PC-3 (cell line): ENCODE results near the gene CBARP. TPM values are rescaled to one million over a fixed set of nuclear protein-coding genes. Genes with fewer than 3 reads are reported as not detected.

Experiments used
- ATAC-seq: fragments of 200-7000 bp; cut with Tn5 transposase; 2 replicates; pipeline ENCODE4 v1.9.1; 2020; ENCODE audit warnings: mild to moderate bottlenecking, moderate library complexity
- BruUV-seq: library from RNA; stranded (reverse); fragments of 400-500 nt; replicated peaks from 2 replicates; lab custom pipeline; 2021; lab: Mats Ljungman, UMichigan
- CTCF ChIA-PET: fragments of 300-600 bp; sonication (Branson Sonifier 250); formaldehyde crosslinking; loops from one replicate; lab custom pipeline; 2022; ENCODE audit warnings: antibody characterized with exemption; lab: Charles Lee
- POLR2A ChIA-PET: fragments of 300-600 bp; sonication (Branson Sonifier 250); formaldehyde crosslinking; loops from one replicate; lab custom pipeline; 2022; ENCODE audit warnings: antibody characterized with exemption; ENCODE audit not compliant: unreplicated experiment; lab: Charles Lee
- DNase-seq: peaks from one replicate; pipeline ENCODE4 v3.0.0-alpha.2; 2015
- H2AFZ ChIP-seq: fragments of 300-600 bp; sonication (generic); 2 replicates; pipeline ENCODE4 v1.6.0; 2016; ENCODE audit warnings: antibody characterized with exemption, low read length
- H3F3A ChIP-seq: fragments of 300-600 bp; sonication (generic); one replicate; pipeline ENCODE4 v1.6.0; 2017; ENCODE audit warnings: antibody characterized with exemption, low read length, control low read depth, mild to moderate bottlenecking; ENCODE audit not compliant: unreplicated experiment
- H3K27ac ChIP-seq: fragments of 300-600 bp; sonication (generic); 2 replicates; pipeline ENCODE4 v1.5.1; 2016; ENCODE audit warnings: mild to moderate bottlenecking, low read length
- H3K27me3 ChIP-seq: fragments of 300-600 bp; sonication (generic); 2 replicates; pipeline ENCODE4 v1.6.1; 2016; ENCODE audit warnings: low read length, mixed read lengths
- H3K36me3 ChIP-seq: fragments of 300-600 bp; sonication (generic); 2 replicates; pipeline ENCODE4 v1.6.1; 2016; ENCODE audit warnings: low read depth, mixed run types, low read length, mixed read lengths
- H3K4me1 ChIP-seq: fragments of 300-600 bp; sonication (generic); 2 replicates; pipeline ENCODE4 v1.5.1; 2016; ENCODE audit warnings: low read length; ENCODE audit not compliant: insufficient read depth
- H3K4me2 ChIP-seq: fragments of 300-600 bp; sonication (generic); 2 replicates; pipeline ENCODE4 v1.6.0; 2016; ENCODE audit warnings: low read length
- H3K4me3 ChIP-seq: fragments of 300-600 bp; sonication (generic); 2 replicates; pipeline ENCODE4 v1.5.1; 2016; ENCODE audit warnings: mild to moderate bottlenecking, low read length, mixed read lengths
- H3K79me2 ChIP-seq: fragments of 300-600 bp; sonication (generic); 2 replicates; pipeline ENCODE4 v1.6.1; 2017; ENCODE audit warnings: low read length, mixed read lengths
- H3K9ac ChIP-seq: fragments of 300-600 bp; sonication (generic); 2 replicates; pipeline ENCODE4 v1.6.0; 2016; ENCODE audit warnings: mild to moderate bottlenecking, low read length
- H3K9me2 ChIP-seq: fragments of 300-600 bp; sonication (generic); replicated peaks from 2 replicates; pipeline ENCODE4 v1.6.1; 2016; ENCODE audit warnings: mixed run types, low read length, mixed read lengths
- H3K9me3 ChIP-seq: fragments of 300-600 bp; sonication (generic); 2 replicates; pipeline ENCODE4 v1.6.1; 2016; ENCODE audit warnings: low read length, mixed read lengths
- H4K20me1 ChIP-seq: fragments of 300-600 bp; sonication (generic); 2 replicates; pipeline ENCODE4 v1.6.1; 2016; ENCODE audit warnings: low read length, mixed read lengths
- CTCF ChIP-seq: fragments of 300-600 bp; sonication (generic); conservative IDR thresholded peaks from 2 replicates; pipeline ENCODE4 v1.5.1; 2017; ENCODE audit warnings: antibody characterized with exemption, low read depth, mild to moderate bottlenecking, low read length
- EZH2 ChIP-seq: fragments of 300-600 bp; sonication (generic); IDR thresholded peaks from one replicate; pipeline ENCODE4 v1.6.1; 2017; ENCODE audit warnings: antibody characterized with exemption, mild to moderate bottlenecking, low read length; ENCODE audit not compliant: unreplicated experiment
- EZH2phosphoT487 ChIP-seq: fragments of 300-600 bp; sonication (generic); IDR thresholded peaks from 2 replicates; pipeline ENCODE4 v1.6.1; 2018; ENCODE audit warnings: mild to moderate bottlenecking, antibody characterized with exemption, low read length, borderline replicate concordance
- intact Hi-C: fragments of 100-400 bp; cut with micrococcal nuclease; formaldehyde crosslinking; loops from 2 replicates; pipeline ENCODE4 v1.9.0; 2023
- total RNA-seq: library from RNA; depleted of rRNA; stranded (reverse); fragments of >200 nt; gene quantifications from 2 replicates; pipeline ENCODE4 v1.2.3, GENCODE V29; 2014

CBARP gene
- total RNA-seq, 1 experiment from 2014 or later = 3.3 TPM

- POLR2A ChIA-PET = interaction anchor here (1.9 kb wide), 1 partner anchor 17 kb away, joined by 29 read pairs; the partner anchor contains the start of gene CIRBP
- peak; percentile 12 for ATAC-seq
- BruUV-seq = no TSS peak
These were observed 14.5 kb upstream of the CBARP start for GRCh38 chr19:1252221-1252820.

GRCh38 chr19:1251330-1252220, 13.8 kb upstream of the CBARP start:
- DNase-seq (peak; percentile 51), ATAC-seq (no peak)
- ChIA-PET CTCF (no interaction called here), POLR2A (no interaction called here)
- H3K4me1 ChIP-seq = peaks cover 23% of the 10 kb centered on the region
- peak overlapping the region; percentile 94 for H3K27ac ChIP-seq
- H4K20me1 ChIP-seq = peaks cover 8% of the 10 kb centered on the region
- H3K27me3 ChIP-seq = no peaks in the 10 kb centered on the region
- H3K4me2 ChIP-seq = peak overlapping the region; percentile 97
- H3K9me3 ChIP-seq = no peaks in the 10 kb centered on the region
- H2AFZ ChIP-seq = no peak overlapping the region
- no peaks in the 10 kb centered on the region for H3F3A ChIP-seq
- peak overlapping the region; percentile 86 for H3K4me3 ChIP-seq
- peak overlapping the region; percentile 86 for H3K9ac ChIP-seq
- no peaks in the 10 kb centered on the region for H3K9me2 ChIP-seq
- intact Hi-C loops = loop anchor here (1.0 kb wide), 1 partner anchor 18 kb away; the partner anchor contains the start of gene CIRBP
- peaks cover 39% of the 10 kb centered on the region for H3K36me3 ChIP-seq
- H3K79me2 ChIP-seq = peaks cover 56% of the 10 kb centered on the region
- TF ChIP-seq CTCF = no peak
- no peak for TF ChIP-seq EZH2
- TF ChIP-seq EZH2phosphoT487 = no peak
- TSS peak; percentile 79 for BruUV-seq

More at GRCh38 chr19:1252221-1252820, 14.5 kb upstream of the CBARP start:
- TF ChIP-seq CTCF = no peak
- peaks cover 45% of the 10 kb centered on the region for H3K36me3 ChIP-seq
- H3K4me1 ChIP-seq = peaks cover 22% of the 10 kb centered on the region
- peak overlapping the region; percentile 94 for H3K27ac ChIP-seq
- H3F3A ChIP-seq = no peaks in the 10 kb centered on the region
- H3K4me3 ChIP-seq = peak overlapping the region; percentile 86
- H3K4me2 ChIP-seq = peak overlapping the region; percentile 97
- no peak overlapping the region for H2AFZ ChIP-seq
- DNase-seq = peak; percentile 81
- no peaks in the 10 kb centered on the region for H3K27me3 ChIP-seq
- CTCF ChIA-PET = interaction anchor here (1.0 to 1.7 kb wide), 2 partner anchors 12 to 14 kb away, joined by 3 to 13 read pairs; no protein-coding TSS in a partner anchor
- H4K20me1 ChIP-seq = peaks cover 8% of the 10 kb centered on the region
- intact Hi-C loops = loop anchor here (1.0 kb wide), 1 partner anchor 17 kb away; the partner anchor contains the start of gene CIRBP
- peaks cover 56% of the 10 kb centered on the region for H3K79me2 ChIP-seq
- peak overlapping the region; percentile 86 for H3K9ac ChIP-seq
- H3K9me3 ChIP-seq = no peaks in the 10 kb centered on the region
- no peaks in the 10 kb centered on the region for H3K9me2 ChIP-seq
